Natural killer cell treated with Interleukin-12 subunit alpha and Interleukin-12 subunit beta and Interleukin-15 and Interleukin-18, amount 100 ng/mL, for 72 hours (primary cell): ENCODE data around the gene IL17RA. TPM values are rescaled to one million over a fixed set of nuclear protein-coding genes. Genes with fewer than 3 reads are reported as not detected.

Experiments
- ATAC-seq, 2 donors: fragments of 150-1000 bp; cut with Tn5 transposase in 1 of 2; sonication (Bioruptor Pico), chemical (Tn5 transposase) in 1 of 2; 2 replicates each; pipeline ENCODE4 v1.10.0; 2021
- DNase-seq: peaks from one replicate; pipeline ENCODE4 v3.0.0; 2022; ENCODE audit warnings: low spot score
- H3K27ac Mint-ChIP-seq, 2 donors: 1 replicate in 1 of 2; 2 replicates in 1 of 2; pipeline ENCODE4 v1.8.0; 2022; ENCODE audit warnings: mixed read lengths in 2 of 2, mild to moderate bottlenecking in 1 of 2, moderate library complexity in 1 of 2
- H3K27me3 Mint-ChIP-seq, 2 donors: 1 replicate in 1 of 2; 2 replicates in 1 of 2; pipeline ENCODE4 v1.8.0; 2022; ENCODE audit warnings: mixed read lengths in 2 of 2
- H3K36me3 Mint-ChIP-seq: one replicate; pipeline ENCODE4 v1.8.0; 2022; ENCODE audit warnings: mixed read lengths
- H3K4me1 Mint-ChIP-seq, 2 donors: 1 replicate in 1 of 2; 2 replicates in 1 of 2; pipeline ENCODE4 v1.8.0; 2022; ENCODE audit warnings: low read depth in 2 of 2, mixed read lengths in 2 of 2, mild to moderate bottlenecking in 1 of 2
- H3K4me3 Mint-ChIP-seq: one replicate; pipeline ENCODE4 v1.8.0; 2022; ENCODE audit warnings: mixed read lengths
- H3K9me3 Mint-ChIP-seq: 2 replicates; pipeline ENCODE4 v1.8.0; 2022; ENCODE audit warnings: mixed read lengths
- total RNA-seq, 2 donors: library from RNA; stranded (reverse); gene quantifications; one replicate each; pipeline ENCODE4 v1.2.3, GENCODE V29; 2022

IL17RA gene
- total RNA-seq, 2 donors from 2014 or later, result 26.5 to 70.5 TPM

DNA sequence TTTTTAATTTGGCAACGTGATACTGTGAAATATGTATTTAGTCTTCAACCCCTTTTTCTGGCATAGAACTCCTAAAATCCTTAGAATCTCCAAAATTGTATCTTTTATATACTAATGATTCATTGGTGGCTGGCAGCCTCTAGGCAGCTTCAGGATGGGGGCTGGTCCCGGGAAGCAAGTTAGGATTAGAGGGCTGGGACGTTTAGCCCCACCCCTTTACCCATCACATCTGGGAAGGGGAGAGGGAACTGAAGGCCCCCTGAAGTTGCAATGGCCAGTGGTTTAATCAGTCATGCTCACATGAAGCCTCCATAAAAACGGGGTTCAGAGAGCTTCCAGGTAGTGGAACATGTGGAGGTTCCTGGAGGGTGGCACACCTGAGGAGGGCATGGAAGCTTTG is 7.1 kb downstream of the IL17RA start:
- Mint-ChIP-seq H3K27me3 (no peaks in the 10 kb centered on the region), H3K4me1 (peaks cover 36 to 39% of the 10 kb centered on the region in 2 donors), H3K4me3 (no peak overlapping the region), H3K9me3 (no peaks in the 10 kb centered on the region), H3K27ac (no peak overlapping the region), H3K36me3 (no peaks in the 10 kb centered on the region)
- DNase-seq (no peak), ATAC-seq (no peak)

DNA sequence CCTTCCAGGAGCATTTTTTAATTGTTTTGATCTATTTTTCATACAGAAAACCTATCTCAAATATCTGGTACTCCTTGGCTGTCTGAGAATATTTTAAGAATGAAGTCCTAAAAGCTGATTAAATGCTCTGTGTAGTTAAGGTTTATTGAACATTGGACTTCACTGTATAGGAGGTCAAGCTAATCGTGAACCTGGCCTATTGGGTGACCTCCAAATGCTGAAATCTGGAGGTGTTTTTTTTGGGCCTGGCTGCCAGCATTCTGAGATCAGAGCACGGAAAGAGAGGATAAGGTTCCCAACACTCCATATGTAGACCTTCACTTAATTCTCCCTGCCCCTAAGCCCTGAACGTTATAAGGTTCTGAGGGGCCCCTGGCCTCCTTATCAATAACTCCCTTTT is 8.3 kb downstream of the IL17RA start:
- Mint-ChIP-seq H3K36me3 (no peaks in the 10 kb centered on the region), H3K4me1 (peaks cover 36 to 38% of the 10 kb centered on the region in 2 donors), H3K27me3 (no peaks in the 10 kb centered on the region), H3K9me3 (no peaks in the 10 kb centered on the region), H3K4me3 (no peak overlapping the region), H3K27ac (peak overlapping the region in 1 of 2 donors; percentile 7)
- DNase-seq (no peak), ATAC-seq (no peak)

DNA sequence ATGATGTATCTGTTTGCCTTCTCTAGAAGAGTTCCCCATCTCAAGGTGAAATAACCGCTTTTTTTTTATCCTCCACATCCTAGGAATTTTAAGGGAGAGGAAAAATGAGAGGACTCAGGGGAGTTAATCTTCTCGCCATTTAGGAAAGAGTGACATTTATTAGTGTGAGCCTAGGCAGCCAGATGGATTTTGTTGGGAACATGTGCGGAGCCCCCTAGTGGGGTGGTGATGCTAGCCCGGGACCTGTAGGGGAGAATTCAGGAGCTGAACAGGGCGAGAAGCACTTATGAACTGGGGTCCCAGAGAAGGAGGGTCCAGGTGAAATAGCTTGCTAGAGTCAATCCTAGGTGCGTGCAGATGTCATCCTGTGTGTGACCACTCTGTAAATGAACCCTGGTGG is 10.7 kb downstream of the IL17RA start:
- DNase-seq (peak; percentile 26), ATAC-seq (no peak)
- H3K36me3 Mint-ChIP-seq, result peaks cover under 1% of the 10 kb centered on the region
- H3K27me3 Mint-ChIP-seq, result no peaks in the 10 kb centered on the region
- H3K9me3 Mint-ChIP-seq, result no peaks in the 10 kb centered on the region
- no peak overlapping the region for H3K27ac Mint-ChIP-seq
- peaks cover 43 to 49% of the 10 kb centered on the region in 2 donors for H3K4me1 Mint-ChIP-seq
- no peak overlapping the region for H3K4me3 Mint-ChIP-seq

DNA sequence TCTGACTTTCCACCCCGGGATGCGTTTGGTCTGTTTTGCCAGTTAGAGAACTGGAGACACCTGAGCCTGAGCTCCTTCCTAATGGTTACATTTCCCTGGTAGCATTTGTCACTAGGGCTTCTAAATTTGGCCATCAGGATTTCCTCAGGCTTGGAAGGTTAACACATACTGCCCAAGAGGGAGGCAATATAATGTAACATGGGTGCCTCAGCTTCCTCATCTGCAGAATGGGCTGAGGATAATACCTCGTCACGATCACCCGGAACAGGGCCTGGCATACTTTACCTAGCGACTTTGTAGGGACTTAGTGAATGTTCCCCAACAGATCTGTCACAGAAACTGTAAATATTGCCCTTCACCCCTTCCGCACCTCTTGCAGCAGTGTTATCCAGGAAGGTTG is 11.3 kb downstream of the IL17RA start:
- Mint-ChIP-seq H3K9me3 (no peaks in the 10 kb centered on the region), H3K27ac (no peak overlapping the region), H3K27me3 (no peaks in the 10 kb centered on the region), H3K4me3 (no peak overlapping the region), H3K36me3 (peaks cover 6% of the 10 kb centered on the region), H3K4me1 (peaks cover 44 to 49% of the 10 kb centered on the region in 2 donors)
- ATAC-seq (no peak), DNase-seq (peak; percentile 35)

DNA sequence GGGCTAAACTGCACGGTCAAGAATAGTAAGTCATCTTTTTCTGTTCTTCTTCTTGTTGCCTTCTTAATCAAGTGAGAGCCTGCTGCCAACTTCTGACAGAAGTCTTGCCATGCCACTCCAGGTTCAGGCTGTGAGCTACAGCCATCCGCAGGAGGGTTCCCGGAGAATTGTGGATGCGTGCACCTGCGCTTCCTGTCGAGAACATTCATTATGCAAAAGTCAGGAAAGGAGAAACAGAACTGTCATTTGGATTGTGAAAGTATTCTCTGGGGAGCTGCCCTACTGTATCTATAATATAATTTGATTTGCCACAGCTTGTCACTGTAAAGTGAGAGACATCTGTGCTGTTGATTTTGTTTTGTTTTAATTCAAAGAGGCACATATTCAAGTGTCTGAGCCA is 12.3 kb downstream of the IL17RA start:
- ATAC-seq (no peak), DNase-seq (peak; percentile 6)
- Mint-ChIP-seq H3K27me3 (peaks cover 0 to 5% of the 10 kb centered on the region in 2 donors), H3K36me3 (peaks cover 12% of the 10 kb centered on the region), H3K27ac (no peak overlapping the region), H3K9me3 (no peaks in the 10 kb centered on the region), H3K4me1 (peaks cover 44 to 55% of the 10 kb centered on the region in 2 donors), H3K4me3 (no peak overlapping the region)

DNA sequence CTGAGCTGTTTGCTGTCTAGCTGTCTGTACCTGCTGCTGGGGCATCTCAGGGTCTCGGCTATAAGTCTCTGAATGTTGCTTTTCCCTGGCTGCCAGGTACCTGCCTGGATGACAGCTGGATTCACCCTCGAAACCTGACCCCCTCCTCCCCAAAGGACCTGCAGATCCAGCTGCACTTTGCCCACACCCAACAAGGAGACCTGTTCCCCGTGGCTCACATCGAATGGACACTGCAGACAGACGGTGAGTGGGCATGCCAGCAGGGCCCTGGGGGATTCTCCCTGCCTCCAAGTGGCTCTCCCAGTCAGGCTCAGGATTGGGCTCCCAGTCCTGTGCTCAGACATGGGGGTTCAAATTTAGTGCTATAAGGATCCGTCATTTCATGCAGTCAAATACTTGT is 12.9 kb downstream of the IL17RA start:
- Mint-ChIP-seq H3K4me3 (peak overlapping the region; percentile 46), H3K36me3 (peaks cover 16% of the 10 kb centered on the region), H3K27ac (peak overlapping the region; percentile 22 to 68), H3K9me3 (no peaks in the 10 kb centered on the region), H3K27me3 (peaks cover 0 to 5% of the 10 kb centered on the region in 2 donors), H3K4me1 (peaks cover 48 to 51% of the 10 kb centered on the region in 2 donors)
- ATAC-seq (no peak), DNase-seq (peak; percentile 57)

DNA sequence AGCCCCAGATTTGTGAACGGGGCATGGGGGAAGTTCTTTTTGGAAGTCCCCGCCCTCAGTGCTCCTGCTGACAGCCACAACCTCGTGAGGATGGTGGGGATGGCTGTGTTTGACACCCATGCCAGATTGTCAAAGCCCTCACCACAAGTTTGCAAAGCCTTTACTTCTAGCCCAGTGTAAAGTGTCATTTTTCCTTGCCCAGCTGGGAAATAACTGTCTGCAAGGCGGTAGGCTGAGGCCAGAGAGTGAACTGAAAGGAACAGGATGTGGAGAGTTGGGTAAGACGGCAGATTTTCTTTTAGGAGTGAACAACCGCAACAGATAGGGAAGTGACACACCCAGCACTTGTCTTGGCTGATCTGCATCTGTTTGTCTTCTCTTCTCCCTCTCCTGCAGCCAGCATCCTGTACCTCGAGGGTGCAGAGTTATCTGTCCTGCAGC is 13.6 kb downstream of the IL17RA start:
- Mint-ChIP-seq H3K4me1 (peaks cover 47 to 48% of the 10 kb centered on the region in 2 donors), H3K27ac (peak overlapping the region; percentile 22 to 68), H3K9me3 (no peaks in the 10 kb centered on the region), H3K36me3 (peaks cover 21% of the 10 kb centered on the region), H3K27me3 (peaks cover 0 to 5% of the 10 kb centered on the region in 2 donors), H3K4me3 (peak overlapping the region; percentile 46)
- ATAC-seq (peak; percentile 89 to 95), DNase-seq (peak; percentile 85)

DNA sequence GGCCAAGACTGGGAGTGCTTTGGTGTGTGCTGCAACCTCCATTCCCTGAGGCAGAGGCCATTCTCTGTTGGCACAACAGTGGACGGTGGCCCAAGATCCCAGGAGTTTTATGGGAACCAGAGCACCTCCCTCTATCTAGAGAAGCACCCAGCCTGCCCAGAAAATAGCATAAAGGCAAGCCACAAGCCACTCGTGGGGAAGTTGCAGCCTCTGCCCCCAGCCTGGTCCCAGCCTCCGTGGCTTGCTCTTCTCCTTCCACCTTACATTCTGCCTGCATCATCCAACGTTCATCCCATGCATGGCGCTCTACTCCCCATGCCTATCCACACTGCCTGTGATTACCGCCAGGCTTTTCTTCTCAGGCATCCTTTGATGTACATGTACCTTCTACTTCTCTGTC is 15.8 kb downstream of the IL17RA start:
- Mint-ChIP-seq H3K4me3 (peak overlapping the region; percentile 5), H3K4me1 (peaks cover 36 to 38% of the 10 kb centered on the region in 2 donors), H3K27ac (peak overlapping the region in 1 of 2 donors; percentile 56), H3K9me3 (no peaks in the 10 kb centered on the region), H3K27me3 (peaks cover 0 to 5% of the 10 kb centered on the region in 2 donors), H3K36me3 (peaks cover 21% of the 10 kb centered on the region)
- DNase-seq (peak; percentile 56), ATAC-seq (no peak)

DNA sequence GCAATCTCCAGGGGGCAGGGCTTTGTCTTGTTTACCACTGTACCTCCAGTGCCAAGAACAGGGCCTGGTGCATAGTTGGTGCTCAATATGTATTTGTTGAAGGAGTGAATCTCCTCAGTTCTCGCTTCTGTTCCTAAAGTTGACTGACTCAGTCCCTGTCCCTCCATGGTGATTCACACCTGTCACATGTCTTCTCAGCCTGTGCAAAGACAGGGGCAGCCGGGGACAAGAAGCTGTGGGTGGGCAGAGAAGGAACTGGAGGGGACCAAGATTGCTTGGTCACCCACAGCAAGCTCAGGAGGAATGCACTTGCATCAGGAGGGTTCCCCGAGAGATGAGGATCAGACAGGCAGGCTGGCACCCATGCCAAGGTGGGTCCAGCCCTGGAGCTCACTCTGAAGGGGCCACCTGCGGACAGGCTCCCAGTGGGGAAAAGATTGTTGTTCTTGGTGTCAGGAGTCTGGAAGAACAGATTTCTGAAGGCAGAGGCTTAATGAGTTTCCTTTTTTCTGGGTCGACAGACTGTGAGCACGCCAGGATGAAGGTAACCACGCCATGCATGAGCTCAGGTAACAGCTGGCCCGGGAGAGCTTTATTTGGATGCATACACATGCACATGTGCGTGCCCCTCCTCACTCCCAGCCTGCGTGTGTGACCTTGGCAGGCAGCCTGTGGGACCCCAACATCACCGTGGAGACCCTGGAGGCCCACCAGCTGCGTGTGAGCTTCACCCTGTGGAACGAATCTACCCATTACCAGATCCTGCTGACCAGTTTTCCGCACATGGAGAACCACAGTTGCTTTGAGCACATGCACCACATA is 16.9 kb downstream of the IL17RA start:
- no peak for DNase-seq
- no peak overlapping the region for H3K4me3 Mint-ChIP-seq
- H3K4me1 Mint-ChIP-seq, result peaks cover 37 to 40% of the 10 kb centered on the region in 2 donors
- H3K9me3 Mint-ChIP-seq, result no peaks in the 10 kb centered on the region
- peak overlapping the region; percentile 17 to 56 for H3K27ac Mint-ChIP-seq
- H3K36me3 Mint-ChIP-seq, result peaks cover 21% of the 10 kb centered on the region
- peaks cover 0 to 5% of the 10 kb centered on the region in 2 donors for H3K27me3 Mint-ChIP-seq
- ATAC-seq, result no peak

DNA sequence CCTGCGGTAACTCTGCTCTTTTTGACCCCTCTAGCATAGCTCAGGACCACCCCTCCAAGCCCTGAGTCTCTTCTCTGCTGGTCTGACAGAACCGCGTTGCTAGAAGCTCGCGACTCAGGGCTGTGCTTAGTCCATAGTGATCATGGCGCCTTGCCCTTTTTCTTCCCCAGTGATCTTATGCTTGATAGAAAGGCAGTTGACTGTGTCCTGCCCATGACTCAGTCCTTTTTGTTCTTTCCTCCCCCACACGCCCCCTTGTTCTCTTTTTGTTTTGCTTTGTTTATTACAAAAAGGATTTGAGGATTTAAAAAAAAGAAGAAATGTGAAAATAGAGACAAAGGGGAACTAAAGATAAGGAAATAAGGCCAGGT is 17.5 kb downstream of the IL17RA start:
- ATAC-seq (no peak), DNase-seq (peak; percentile 18)
- H3K4me3 Mint-ChIP-seq, result no peak overlapping the region
- peaks cover 40 to 41% of the 10 kb centered on the region in 2 donors for H3K4me1 Mint-ChIP-seq
- H3K36me3 Mint-ChIP-seq, result peaks cover 21% of the 10 kb centered on the region
- peaks cover 0 to 5% of the 10 kb centered on the region in 2 donors for H3K27me3 Mint-ChIP-seq
- H3K27ac Mint-ChIP-seq, result no peak overlapping the region
- no peaks in the 10 kb centered on the region for H3K9me3 Mint-ChIP-seq

DNA sequence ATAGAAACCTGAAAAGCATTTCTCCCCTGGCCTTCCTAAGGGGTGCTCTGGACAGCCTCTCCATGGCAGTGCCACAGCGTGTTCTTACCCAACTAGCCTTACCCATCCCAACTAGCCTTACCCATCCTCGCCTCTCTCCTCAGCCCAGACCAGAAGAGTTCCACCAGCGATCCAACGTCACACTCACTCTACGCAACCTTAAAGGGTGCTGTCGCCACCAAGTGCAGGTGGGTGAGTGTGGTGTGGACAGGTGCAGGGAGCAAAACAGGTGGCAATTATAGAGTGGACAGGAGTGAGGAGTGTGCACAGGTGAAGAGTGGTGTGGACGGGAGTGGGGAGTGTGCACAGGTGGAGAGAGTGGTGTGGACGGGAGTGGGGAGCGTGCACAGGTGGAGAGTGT is 18.6 kb downstream of the IL17RA start:
- peaks cover 0 to 5% of the 10 kb centered on the region in 2 donors for H3K27me3 Mint-ChIP-seq
- no peak for ATAC-seq
- H3K27ac Mint-ChIP-seq, result no peak overlapping the region
- no peaks in the 10 kb centered on the region for H3K9me3 Mint-ChIP-seq
- DNase-seq, result no peak
- peaks cover 21% of the 10 kb centered on the region for H3K36me3 Mint-ChIP-seq
- H3K4me1 Mint-ChIP-seq, result peaks cover 33 to 35% of the 10 kb centered on the region in 2 donors
- no peak overlapping the region for H3K4me3 Mint-ChIP-seq

DNA sequence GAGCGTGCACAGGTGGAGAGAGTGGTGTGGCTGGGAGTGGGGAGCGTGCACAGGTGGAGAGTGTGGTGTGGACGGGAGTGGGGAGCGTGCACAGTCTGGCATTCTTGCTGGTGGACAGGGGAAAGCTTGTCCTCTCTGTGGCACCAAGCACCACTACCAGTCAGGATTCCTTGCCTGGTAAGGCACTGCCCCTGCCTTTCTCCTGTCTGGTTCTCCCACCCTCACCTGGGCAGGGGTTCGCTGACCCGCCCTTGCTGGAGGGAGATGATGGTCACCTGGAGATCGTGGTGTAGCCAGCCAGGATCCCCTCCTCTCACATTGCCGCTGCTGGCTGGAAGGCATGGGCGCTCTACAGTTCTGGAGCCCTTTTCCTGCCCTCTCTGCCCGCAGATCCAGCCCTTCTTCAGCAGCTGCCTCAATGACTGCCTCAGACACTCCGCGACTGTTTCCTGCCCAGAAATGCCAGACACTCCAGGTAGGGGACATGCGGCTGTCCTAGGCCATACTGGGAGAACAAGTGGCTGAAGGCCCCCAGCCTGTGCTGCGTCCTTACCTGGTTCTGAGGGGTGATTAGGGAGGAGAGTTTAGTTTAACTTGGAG is 19.6 kb downstream of the IL17RA start:
- H3K4me1 Mint-ChIP-seq, result peaks cover 23 to 25% of the 10 kb centered on the region in 2 donors
- peaks cover 21% of the 10 kb centered on the region for H3K36me3 Mint-ChIP-seq
- no peak for ATAC-seq
- no peak for DNase-seq
- H3K27me3 Mint-ChIP-seq, result peaks cover 0 to 5% of the 10 kb centered on the region in 2 donors
- H3K9me3 Mint-ChIP-seq, result no peaks in the 10 kb centered on the region
- no peak overlapping the region for H3K4me3 Mint-ChIP-seq
- no peak overlapping the region for H3K27ac Mint-ChIP-seq

DNA sequence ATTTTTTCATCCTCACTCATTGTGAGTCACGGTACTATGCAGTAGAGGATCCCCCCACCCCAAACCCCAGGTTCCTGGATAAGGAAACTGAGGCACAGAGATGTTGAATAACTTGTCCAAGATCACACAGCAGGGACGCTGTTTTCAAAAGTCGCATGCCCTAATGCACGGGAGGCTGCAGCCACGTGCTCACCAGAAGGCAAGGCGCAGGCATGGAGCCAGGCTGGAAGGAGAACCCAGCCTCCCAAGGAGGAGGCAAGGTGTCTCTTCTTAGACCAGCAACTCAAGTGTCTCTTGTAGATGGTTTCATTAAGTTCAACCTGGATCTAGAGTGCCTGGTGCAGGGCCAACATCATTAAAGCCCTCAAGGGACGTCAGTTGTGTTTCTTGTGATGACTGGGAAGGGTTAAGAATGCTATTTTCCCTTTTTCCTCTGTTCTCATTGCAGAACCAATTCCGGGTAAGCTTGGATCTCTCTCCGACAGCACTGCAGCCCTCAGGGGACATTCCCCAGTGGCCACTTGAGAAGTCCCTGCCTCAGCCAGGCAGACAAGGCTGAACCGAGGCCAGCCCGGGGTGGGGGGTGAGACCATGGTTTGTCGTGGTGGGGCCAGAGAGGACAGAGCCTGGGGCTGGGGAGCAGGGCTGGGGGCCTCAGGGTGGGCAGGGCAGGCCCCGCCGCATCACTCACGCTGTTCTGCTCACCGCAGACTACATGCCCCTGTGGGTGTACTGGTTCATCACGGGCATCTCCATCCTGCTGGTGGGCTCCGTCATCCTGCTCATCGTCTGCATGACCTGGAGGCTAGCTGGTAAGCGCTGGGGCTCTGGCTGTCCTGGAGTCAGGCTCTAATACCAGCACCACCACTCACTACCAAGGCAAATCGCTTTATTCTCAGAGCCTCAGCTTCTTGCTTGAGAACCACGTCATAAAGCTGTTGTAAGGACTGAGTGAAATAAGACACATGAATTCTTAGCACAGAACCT is 20.6 kb downstream of the IL17RA start:
- peaks cover 23 to 25% of the 10 kb centered on the region in 2 donors for H3K4me1 Mint-ChIP-seq
- no peaks in the 10 kb centered on the region for H3K9me3 Mint-ChIP-seq
- peak; percentile 32 for DNase-seq
- peak overlapping the region in 1 of 2 donors; percentile 87 for H3K27ac Mint-ChIP-seq
- ATAC-seq, result no peak
- peak overlapping the region; percentile 22 for H3K4me3 Mint-ChIP-seq
- H3K36me3 Mint-ChIP-seq, result peaks cover 21% of the 10 kb centered on the region
- peaks cover 0 to 5% of the 10 kb centered on the region in 2 donors for H3K27me3 Mint-ChIP-seq
